ENCODE measurements around the gene SQSTM1. TPM values are rescaled to one million over a fixed set of nuclear protein-coding genes. Genes with fewer than 3 reads are reported as not detected.

Gene SQSTM1
- total and polyA plus RNA-seq, 10 donors: 105 to 328 (median 276) TPM

DNA sequence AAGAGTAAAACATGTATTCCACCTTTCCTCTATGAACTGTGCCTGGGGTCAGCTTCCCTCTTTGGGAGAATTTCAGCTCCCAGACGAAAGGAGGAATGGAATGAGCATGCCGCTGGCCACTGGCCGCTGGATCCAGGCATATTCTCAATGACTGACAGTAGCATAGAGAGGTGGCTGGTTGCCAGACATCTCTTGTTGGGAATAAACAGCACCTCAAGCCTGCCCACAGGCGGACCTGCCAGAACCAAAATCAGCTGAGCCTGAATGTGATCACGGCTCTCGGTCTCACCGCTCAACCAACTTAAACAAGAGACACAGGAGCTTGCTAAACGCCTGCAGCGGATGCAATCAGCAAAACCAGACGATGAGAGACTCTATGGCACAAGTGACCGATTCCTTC is 66.4 kb downstream of the SQSTM1 start:
- Histone ChIP-seq H3K9me3 (peaks cover 0 to 31% (median 25%) of the 10 kb centered on the region in 8 donors), H3K4me3 (no peak overlapping the region), H3K27ac (no peak overlapping the region), H3K36me3 (peaks cover 7 to 100% (median 83%) of the 10 kb centered on the region in 6 donors), H3K27me3 (replicated peaks in 1 of 7) (no peaks in the 10 kb centered on the region), H3K4me1 (no peaks in the 10 kb centered on the region)
- TF ChIP-seq, protein P1, sequence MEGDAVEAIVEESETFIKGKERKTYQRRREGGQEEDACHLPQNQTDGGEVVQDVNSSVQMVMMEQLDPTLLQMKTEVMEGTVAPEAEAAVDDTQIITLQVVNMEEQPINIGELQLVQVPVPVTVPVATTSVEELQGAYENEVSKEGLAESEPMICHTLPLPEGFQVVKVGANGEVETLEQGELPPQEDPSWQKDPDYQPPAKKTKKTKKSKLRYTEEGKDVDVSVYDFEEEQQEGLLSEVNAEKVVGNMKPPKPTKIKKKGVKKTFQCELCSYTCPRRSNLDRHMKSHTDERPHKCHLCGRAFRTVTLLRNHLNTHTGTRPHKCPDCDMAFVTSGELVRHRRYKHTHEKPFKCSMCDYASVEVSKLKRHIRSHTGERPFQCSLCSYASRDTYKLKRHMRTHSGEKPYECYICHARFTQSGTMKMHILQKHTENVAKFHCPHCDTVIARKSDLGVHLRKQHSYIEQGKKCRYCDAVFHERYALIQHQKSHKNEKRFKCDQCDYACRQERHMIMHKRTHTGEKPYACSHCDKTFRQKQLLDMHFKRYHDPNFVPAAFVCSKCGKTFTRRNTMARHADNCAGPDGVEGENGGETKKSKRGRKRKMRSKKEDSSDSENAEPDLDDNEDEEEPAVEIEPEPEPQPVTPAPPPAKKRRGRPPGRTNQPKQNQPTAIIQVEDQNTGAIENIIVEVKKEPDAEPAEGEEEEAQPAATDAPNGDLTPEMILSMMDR (IDR thresholded peaks at IDR 0.05 in 8 of 11, conservative IDR thresholded peaks at IDR 0.05 in 3 of 11): no peak
- TF ChIP-seq POLR2A (IDR thresholded peaks at IDR 0.05): no peak
- no peak for DNase-seq
- intact Hi-C loops (cut with DNase I; ENCODE audit: low total_unique reads): no loop called here
- 85 to 98% (median 95%) methylated on average over 11 of the region's 11 CpGs for WGBS, 5 donors

Small RNA genes within 50 kb of the gene (microRNA-seq; reads per million reads assigned to microRNA genes)
- gene MIR1229: 3.4 to 16.6 (median 3.5) reads per million in 3 donors

Small RNA genes within 50 kb of the gene (small RNA-seq; reads per million reads assigned to genes)
- gene MIR1229: 0.07 to 0.35 (median 0.18) reads per million in 4 donors
- 0 reads per million in 4 donors for gene RF00019

Other genes starting within 250 kb of the SQSTM1 start
- gene HNRNPH1, start 197.2 kb upstream of the SQSTM1 start, total RNA-seq: 100 to 1,000 TPM; 653 to 931 (median 803) TPM
- gene HNRNPH1, start 197.2 kb upstream of the SQSTM1 start, polyA plus RNA-seq: 100 to 1,000 TPM; 214 to 468 (median 451) TPM
- gene CBY3, start 139.9 kb upstream of the SQSTM1 start, total RNA-seq: 1 to 10 TPM in 1 of 7 donors, not detected in 6; 1.6 TPM
- gene CBY3, start 139.9 kb upstream of the SQSTM1 start, polyA plus RNA-seq: under 1 TPM in 1 of 3 donors, not detected in 2; 0.12 TPM
- gene CANX, start 121.9 kb upstream of the SQSTM1 start, total RNA-seq: 100 to 1,000 TPM; 246 to 470 (median 419) TPM
- gene CANX, start 121.9 kb upstream of the SQSTM1 start, polyA plus RNA-seq: 10 to 100 TPM; 36.5 to 56.4 (median 53.0) TPM
- gene MAML1, start 88.1 kb upstream of the SQSTM1 start, total RNA-seq: 10 to 100 TPM; 31.3 to 42.8 (median 36.7) TPM
- gene MAML1, start 88.1 kb upstream of the SQSTM1 start, polyA plus RNA-seq: 10 to 100 TPM in 1 of 3 donors, 1 to 10 TPM in 2; 4.7 to 10.7 (median 6.7) TPM
- gene LTC4S, start 26.9 kb upstream of the SQSTM1 start, total RNA-seq: 10 to 100 TPM in 3 of 7 donors, 1 to 10 TPM in 4; 4.0 to 24.2 (median 9.2) TPM
- gene LTC4S, start 26.9 kb upstream of the SQSTM1 start, polyA plus RNA-seq: 10 to 100 TPM in 1 of 3 donors, 1 to 10 TPM in 2; 3.1 to 14.9 (median 3.8) TPM
- gene MGAT4B, start 14.0 kb upstream of the SQSTM1 start, total RNA-seq: 100 to 1,000 TPM in 2 of 7 donors, 10 to 100 TPM in 5; 76.8 to 117 (median 87.7) TPM
- gene MGAT4B, start 14.0 kb upstream of the SQSTM1 start, polyA plus RNA-seq: 10 to 100 TPM; 34.9 to 49.3 (median 35.8) TPM
- 10 to 100 TPM; 46.2 to 88.4 (median 48.0) TPM for gene MRNIP, start 37.9 kb downstream of the SQSTM1 start, total RNA-seq
- 100 to 1,000 TPM in 1 of 3 donors, 10 to 100 TPM in 2; 34.9 to 107 (median 58.7) TPM for gene MRNIP, start 37.9 kb downstream of the SQSTM1 start, polyA plus RNA-seq
- 100 to 1,000 TPM in 6 of 7 donors, 10 to 100 TPM in 1; 98.9 to 140 (median 120) TPM for gene TBC1D9B, start 87.0 kb downstream of the SQSTM1 start, total RNA-seq
- gene TBC1D9B, start 87.0 kb downstream of the SQSTM1 start, polyA plus RNA-seq: 10 to 100 TPM; 29.5 to 67.1 (median 38.0) TPM

Data from spleen (tissue), 11 donors.